SK-N-SH treated with all-trans-retinoic acid at 6 μM for 48 hours (cell line): Measurements from ENCODE around the gene HTR4.

Experiments used
- ATAC-seq: fragments of 200-7000 bp; cut with Tn5 transposase; 3 replicates; pipeline ENCODE4 v1.9.1; 2020; ENCODE audit warnings: mild to moderate bottlenecking, moderate library complexity
- ARNTL ChIP-seq: fragments of 450-650 bp; formaldehyde crosslinking; IDR thresholded peaks from 2 replicates; pipeline ENCODE4 v1.5.0; 2020; ENCODE audit warnings: low read depth, mild to moderate bottlenecking, moderate library complexity, borderline replicate concordance
- CREB5 ChIP-seq: fragments of 250-450 bp; sonication (Bioruptor Pico); IDR thresholded peaks from 2 replicates; pipeline ENCODE4 v1.5.1; 2020; ENCODE audit warnings: low read depth, mild to moderate bottlenecking, moderate library complexity
- CSDC2 ChIP-seq: fragments of 250-450 bp; sonication (Bioruptor Pico); IDR thresholded peaks from 2 replicates; pipeline ENCODE4 v1.5.0; 2020; ENCODE audit warnings: mild to moderate bottlenecking, moderate library complexity
- ESRRG ChIP-seq: fragments of 250-450 bp; sonication (Bioruptor Pico); IDR thresholded peaks from 2 replicates; pipeline ENCODE4 v1.6.1; 2021; ENCODE audit warnings: mild to moderate bottlenecking
- GLIS3 ChIP-seq: fragments of 250-450 bp; sonication (Bioruptor Pico); IDR thresholded peaks from 2 replicates; pipeline ENCODE4 v1.5.0; 2020; ENCODE audit warnings: mild to moderate bottlenecking, moderate library complexity
- ISL1 ChIP-seq: fragments of 250-450 bp; sonication (Bioruptor Pico); IDR thresholded peaks from 2 replicates; pipeline ENCODE4 v2.1.2; 2022; ENCODE audit warnings: mild to moderate bottlenecking, moderate library complexity
- OSR1 ChIP-seq: fragments of 250-450 bp; sonication (Bioruptor Pico); IDR thresholded peaks from 2 replicates; pipeline ENCODE4 v1.8.0; 2022; ENCODE audit warnings: moderate library complexity, mild to moderate bottlenecking, inconsistent platforms
- PATZ1 ChIP-seq: fragments of 250-450 bp; sonication (Bioruptor Pico); IDR thresholded peaks from 2 replicates; pipeline ENCODE4 v1.8.0; 2020; ENCODE audit warnings: mild to moderate bottlenecking, moderate library complexity, borderline replicate concordance
- PPARA ChIP-seq: fragments of 250-450 bp; sonication (Bioruptor Pico); IDR thresholded peaks from 2 replicates; pipeline ENCODE4 v1.5.0; 2020; ENCODE audit warnings: mild to moderate bottlenecking, borderline replicate concordance
- RARB ChIP-seq: fragments of 250-450 bp; sonication (Bioruptor Pico); IDR thresholded peaks from 2 replicates; pipeline ENCODE4 v1.8.0; 2021; ENCODE audit warnings: mild to moderate bottlenecking, moderate library complexity
- SNAI2 ChIP-seq: fragments of 250-450 bp; sonication (Bioruptor Pico); IDR thresholded peaks from 2 replicates; pipeline ENCODE4 v1.5.0; 2020; ENCODE audit warnings: mild to moderate bottlenecking, moderate library complexity
- TCF4 ChIP-seq: fragments of 250-450 bp; sonication (Bioruptor Pico); IDR thresholded peaks from 2 replicates; pipeline ENCODE4 v1.8.0; 2021; ENCODE audit warnings: mild to moderate bottlenecking, moderate library complexity, borderline replicate concordance
- TOX ChIP-seq: fragments of 250-450 bp; sonication (Bioruptor Pico); IDR thresholded peaks from 2 replicates; pipeline ENCODE4 v1.8.0; 2021; ENCODE audit warnings: mild to moderate bottlenecking, moderate library complexity, borderline replicate concordance
- ZC3H10 ChIP-seq: fragments of 250-450 bp; sonication (Bioruptor Pico); IDR thresholded peaks from 2 replicates; pipeline ENCODE4 v1.5.1; 2021; ENCODE audit warnings: mild to moderate bottlenecking, moderate library complexity
- ZFP3 ChIP-seq: fragments of 250-450 bp; sonication (Bioruptor Pico); IDR thresholded peaks from 2 replicates; pipeline ENCODE4 v1.5.0; 2020; ENCODE audit warnings: mild to moderate bottlenecking, moderate library complexity
- ZFP30 ChIP-seq: fragments of 450-650 bp; formaldehyde crosslinking; IDR thresholded peaks from 2 replicates; pipeline ENCODE4 v1.5.0; 2022; ENCODE audit warnings: mild to moderate bottlenecking, moderate library complexity
- ZNF565 ChIP-seq: fragments of 450-650 bp; formaldehyde crosslinking; conservative IDR thresholded peaks from 2 replicates; pipeline ENCODE4 v1.5.0; 2020; ENCODE audit warnings: low read depth, mild to moderate bottlenecking, moderate library complexity
- ZNF70 ChIP-seq: fragments of 450-650 bp; formaldehyde crosslinking; IDR thresholded peaks from 2 replicates; pipeline ENCODE4 v1.5.0; 2020; ENCODE audit warnings: mild to moderate bottlenecking, moderate library complexity
- ZNF8 ChIP-seq: fragments of 450-650 bp; formaldehyde crosslinking; IDR thresholded peaks from 2 replicates; pipeline ENCODE4 v1.5.0; 2020; ENCODE audit warnings: mild to moderate bottlenecking, moderate library complexity
- TF ChIP-seq, protein P1 (sequence below): fragments of 250-450 bp; sonication (Bioruptor Pico); IDR thresholded peaks from 2 replicates; pipeline ENCODE4 v1.5.1; 2021; ENCODE audit warnings: mild to moderate bottlenecking, moderate library complexity
- TF ChIP-seq, protein P2 (sequence below): fragments of 250-450 bp; sonication (Bioruptor Pico); IDR thresholded peaks from 2 replicates; pipeline ENCODE4 v1.8.0; 2021; ENCODE audit warnings: low read depth, mild to moderate bottlenecking, moderate library complexity, borderline replicate concordance

HTR4 gene

GRCh38 chr5:148653836-148654781, at the start of gene HTR4:
TSS of gene HTR4 (minus strand) at chr5:148654527. CDS start at chr5:148637014, 17,513 bp downstream.
- no peak for TF ChIP-seq GLIS3
- TF ChIP-seq TCF4 (CRISPR knock-in tag), result no peak
- no peak for TF ChIP-seq CSDC2 (CRISPR knock-in tag)
- TF ChIP-seq OSR1 (CRISPR knock-in tag), result no peak
- no peak for ATAC-seq

DNA sequence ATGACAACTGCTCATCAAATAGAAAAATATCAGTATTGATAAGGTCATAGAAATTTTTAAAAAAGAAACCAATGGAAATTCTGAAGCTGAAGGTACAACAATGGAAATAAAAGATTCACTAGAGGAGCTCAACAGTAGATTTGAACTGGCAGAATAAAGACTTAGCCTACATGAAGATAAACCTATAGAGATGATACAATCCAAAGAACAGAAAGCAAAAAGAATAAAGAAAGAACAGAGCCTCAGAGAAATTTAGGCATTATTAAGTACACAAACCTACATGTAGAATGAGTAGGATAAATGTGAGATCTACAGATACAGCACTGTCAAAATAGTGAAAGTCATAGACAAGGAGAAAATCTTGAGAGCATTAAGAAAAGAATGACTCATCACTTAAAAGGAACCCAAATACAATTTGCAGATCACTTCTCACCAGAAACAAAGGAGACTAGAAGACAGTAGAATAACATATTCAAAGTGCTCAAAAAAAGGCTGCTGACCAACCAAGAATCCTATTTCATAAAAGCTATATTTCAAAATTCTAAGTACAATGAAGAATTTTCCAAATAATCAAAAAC, 47.8 kb upstream of the HTR4 start:
- TF ChIP-seq, protein P1, sequence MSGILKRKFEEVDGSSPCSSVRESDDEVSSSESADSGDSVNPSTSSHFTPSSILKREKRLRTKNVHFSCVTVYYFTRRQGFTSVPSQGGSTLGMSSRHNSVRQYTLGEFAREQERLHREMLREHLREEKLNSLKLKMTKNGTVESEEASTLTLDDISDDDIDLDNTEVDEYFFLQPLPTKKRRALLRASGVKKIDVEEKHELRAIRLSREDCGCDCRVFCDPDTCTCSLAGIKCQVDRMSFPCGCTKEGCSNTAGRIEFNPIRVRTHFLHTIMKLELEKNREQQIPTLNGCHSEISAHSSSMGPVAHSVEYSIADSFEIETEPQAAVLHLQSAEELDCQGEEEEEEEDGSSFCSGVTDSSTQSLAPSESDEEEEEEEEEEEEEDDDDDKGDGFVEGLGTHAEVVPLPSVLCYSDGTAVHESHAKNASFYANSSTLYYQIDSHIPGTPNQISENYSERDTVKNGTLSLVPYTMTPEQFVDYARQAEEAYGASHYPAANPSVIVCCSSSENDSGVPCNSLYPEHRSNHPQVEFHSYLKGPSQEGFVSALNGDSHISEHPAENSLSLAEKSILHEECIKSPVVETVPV, result no peak
- TF ChIP-seq ISL1 (CRISPR knock-in tag) (0 out of 2 replicates have a peak, but pooled peaks have one; percentile 11), OSR1 (CRISPR knock-in tag) (no peak), CREB5 (CRISPR knock-in tag) (no peak), ZNF565 (CRISPR knock-in tag) (no peak), ZFP3 (no peak), TOX (CRISPR knock-in tag) (no peak)
- ATAC-seq, result no peak

- no peak for ATAC-seq
- TF ChIP-seq TOX (CRISPR knock-in tag) (no peak), ARNTL (CRISPR knock-in tag) (no peak), ZC3H10 (no peak), ZFP3 (no peak), TCF4 (CRISPR knock-in tag) (no peak), PATZ1 (CRISPR knock-in tag) (no peak), CSDC2 (CRISPR knock-in tag) (no peak), ZNF70 (CRISPR knock-in tag) (no peak), GLIS3 (no peak), SNAI2 (CRISPR knock-in tag) (no peak), ZFP30 (CRISPR knock-in tag) (no peak)
These were observed 44.7 kb upstream of the HTR4 start for GRCh38 chr5:148699028-148699427.

- TF ChIP-seq RARB (CRISPR knock-in tag), result no peak
- TF ChIP-seq, protein P2, sequence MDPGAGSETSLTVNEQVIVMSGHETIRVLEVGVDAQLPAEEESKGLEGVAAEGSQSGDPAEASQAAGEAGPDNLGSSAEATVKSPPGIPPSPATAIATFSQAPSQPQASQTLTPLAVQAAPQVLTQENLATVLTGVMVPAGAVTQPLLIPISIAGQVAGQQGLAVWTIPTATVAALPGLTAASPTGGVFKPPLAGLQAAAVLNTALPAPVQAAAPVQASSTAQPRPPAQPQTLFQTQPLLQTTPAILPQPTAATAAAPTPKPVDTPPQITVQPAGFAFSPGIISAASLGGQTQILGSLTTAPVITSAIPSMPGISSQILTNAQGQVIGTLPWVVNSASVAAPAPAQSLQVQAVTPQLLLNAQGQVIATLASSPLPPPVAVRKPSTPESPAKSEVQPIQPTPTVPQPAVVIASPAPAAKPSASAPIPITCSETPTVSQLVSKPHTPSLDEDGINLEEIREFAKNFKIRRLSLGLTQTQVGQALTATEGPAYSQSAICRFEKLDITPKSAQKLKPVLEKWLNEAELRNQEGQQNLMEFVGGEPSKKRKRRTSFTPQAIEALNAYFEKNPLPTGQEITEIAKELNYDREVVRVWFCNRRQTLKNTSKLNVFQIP (CRISPR knock-in tag), result no peak
- no peak for ATAC-seq
These were observed 43.5 kb upstream of the HTR4 start for GRCh38 chr5:148697809-148698196.

- peak; percentile 59 for ATAC-seq
- TF ChIP-seq ZNF8 (CRISPR knock-in tag) (no peak), RARB (CRISPR knock-in tag) (no peak), PPARA (no peak), ZC3H10 (no peak), ESRRG (CRISPR knock-in tag) (no peak)
These were observed 43.0 kb upstream of the HTR4 start for GRCh38 chr5:148697180-148697808.
